K562 (cell line): ENCODE data around the gene SIRPB1. TPM values are rescaled to one million over a fixed set of nuclear protein-coding genes. Genes with fewer than 3 reads are reported as not detected.

Experiments used
- ATAC-seq: fragments of 200-7000 bp; cut with Tn5 transposase; 3 replicates; pipeline ENCODE4 v1.9.1; 2020; ENCODE audit warnings: moderate library complexity
- BruUV-seq: library from RNA; stranded (reverse); fragments of 400-500 nt; replicated peaks from 2 replicates; lab custom pipeline; 2021; lab: Mats Ljungman, UMichigan
- CTCF ChIA-PET: fragments of 300-600 bp; formaldehyde crosslinking; extraction: SDS; loops from one replicate; lab custom pipeline; 2021; ENCODE audit warnings: low intra/inter-chr PET ratio; lab: Yijun Ruan, JAX
- POLR2A ChIA-PET: fragments of 300-600, 350-650 bp; sonication (Branson Sonifier 250); formaldehyde crosslinking; extraction: SDS; loops from one replicate; lab custom pipeline; 2021; ENCODE audit warnings: antibody characterized with exemption, inconsistent platforms; lab: Yijun Ruan, JAX
- DNase-seq, 4 experiments: peaks; one replicate each; pipeline versions ENCODE4 v3.0.0 to v3.0.0-alpha.2; 2011 to 2018; ENCODE audit warnings: low spot score in 3 of 4, mixed read lengths in 3 of 4; ENCODE audit errors: extremely low read depth in 1 of 4
- FAIRE-seq: peaks from 2 replicates; lab custom pipeline; 2011; peaks lifted over from hg19 to GRCh38; lab: Jason Lieb, UNC
- H2AFZ ChIP-seq: 2 replicates; pipeline ENCODE4 v1.6.0; 2011; ENCODE audit warnings: low read depth, low read length, control low read depth, inconsistent platforms
- H3K27ac ChIP-seq: fragments of 200-600 bp; 3 replicates; pipeline ENCODE4 v1.8.0; 2011; ENCODE audit warnings: low read depth, mild to moderate bottlenecking, control low read depth, inconsistent platforms, low read length, moderate library complexity, mixed read lengths; ENCODE audit errors: extremely low read depth
- H3K27me3 ChIP-seq, 2 experiments: fragments of 300-600 bp in 1 of 2; 2 replicates in 1 of 2; 3 replicates in 1 of 2; pipeline versions ENCODE4 v1.6.0 to v1.8.0; 2011; ENCODE audit warnings: inconsistent platforms in 2 of 2, low read length in 2 of 2, mild to moderate bottlenecking in 1 of 2, mixed read lengths in 1 of 2, moderate library complexity in 1 of 2; ENCODE audit not compliant: control insufficient read depth in 2 of 2, insufficient read depth in 2 of 2
- H3K36me3 ChIP-seq: fragments of 300-600 bp; 3 replicates; pipeline ENCODE4 v1.8.0; 2011; ENCODE audit warnings: mild to moderate bottlenecking, low read length, inconsistent platforms; ENCODE audit not compliant: control insufficient read depth, insufficient read depth
- H3K4me1 ChIP-seq, 2 experiments: fragments of 200-600 bp in 1 of 2; replicated peaks in 1 of 2; 2 replicates in 1 of 2; 3 replicates in 1 of 2; pipeline versions ENCODE4 v1.5.1 to v1.8.0; 2011; ENCODE audit warnings: inconsistent platforms in 2 of 2, low read length in 2 of 2, mild to moderate bottlenecking in 1 of 2, mixed read lengths in 1 of 2, moderate library complexity in 1 of 2; ENCODE audit not compliant: control insufficient read depth in 2 of 2, insufficient read depth in 2 of 2
- H3K4me2 ChIP-seq: 2 replicates; pipeline ENCODE4 v1.6.1; 2011; ENCODE audit warnings: low read length, control low read depth, inconsistent platforms, mixed read lengths; ENCODE audit not compliant: insufficient read depth
- H3K4me3 ChIP-seq: fragments of 200-600 bp; sonication (generic), shearing (Covaris generic); 2 replicates; pipeline ENCODE4 v1.5.1; 2016; ENCODE audit warnings: control low read depth, inconsistent platforms
- H3K79me2 ChIP-seq: fragments of 200-600 bp; 3 replicates; pipeline ENCODE4 v1.8.0; 2011; ENCODE audit warnings: low read length, inconsistent platforms; ENCODE audit not compliant: control insufficient read depth, insufficient read depth
- H3K9ac ChIP-seq, 2 experiments: 2 replicates each; pipeline versions ENCODE4 v1.6.0 to v1.6.1; 2011; ENCODE audit warnings: low read depth in 2 of 2, low read length in 2 of 2, control low read depth in 1 of 2, inconsistent platforms in 1 of 2, mild to moderate bottlenecking in 1 of 2, mixed read lengths in 1 of 2; ENCODE audit not compliant: insufficient read depth in 1 of 2
- H3K9me1 ChIP-seq: one replicate; pipeline ENCODE4 v1.6.0; 2011; ENCODE audit warnings: inconsistent platforms, mild to moderate bottlenecking, low read length, moderate library complexity; ENCODE audit not compliant: control insufficient read depth, insufficient read depth
- H3K9me3 ChIP-seq: replicated peaks from 2 replicates; pipeline ENCODE4 v1.5.1; 2011; ENCODE audit warnings: low read depth, low read length, inconsistent platforms; ENCODE audit not compliant: control insufficient read depth, insufficient read depth
- H4K20me1 ChIP-seq: replicated peaks from 2 replicates; pipeline ENCODE4 v1.6.1; 2011; ENCODE audit warnings: low read length, inconsistent platforms, mixed read lengths; ENCODE audit not compliant: control insufficient read depth, insufficient read depth
- CEBPB ChIP-seq: fragments of 450-650 bp; IDR thresholded peaks from 2 replicates; pipeline ENCODE4 v1.6.1; 2016; ENCODE audit warnings: missing genetic modification characterization, missing compliant biosample characterization
- CEBPG ChIP-seq, 3 experiments: fragments of 200-800 bp in 1 of 3; sonication (Bioruptor generic) in 1 of 3; sonication (generic) in 1 of 3; formaldehyde crosslinking in 1 of 3; IDR thresholded peaks in 2 of 3; conservative IDR thresholded peaks in 1 of 3; 2 replicates each; pipeline versions ENCODE4 v1.6.1 to v1.8.0; 2016 to 2022; ENCODE audit warnings: missing compliant biosample characterization in 2 of 3, missing genetic modification characterization in 2 of 3, mild to moderate bottlenecking in 1 of 3, missing genetic modification reagents in 1 of 3
- CTBP1 ChIP-seq: fragments of 450-650 bp; IDR thresholded peaks from 2 replicates; pipeline ENCODE4 v1.6.1; 2016; ENCODE audit warnings: borderline replicate concordance
- EP400 ChIP-seq: fragments of 450-650 bp; IDR thresholded peaks from 2 replicates; pipeline ENCODE4 v1.6.1; 2017; ENCODE audit warnings: antibody characterized with exemption, mild to moderate bottlenecking, moderate library complexity
- ESRRA ChIP-seq: fragments of 450-650 bp; IDR thresholded peaks from 2 replicates; pipeline ENCODE4 v1.6.1; 2014; ENCODE audit warnings: low read depth, mild to moderate bottlenecking, moderate library complexity, borderline replicate concordance
- KLF1 ChIP-seq: fragments of 450-650 bp; IDR thresholded peaks from 2 replicates; pipeline ENCODE4 v1.6.1; 2016; ENCODE audit warnings: missing genetic modification characterization, missing compliant biosample characterization
- PCBP2 ChIP-seq: fragments of 200-400 bp; formaldehyde crosslinking; IDR thresholded peaks from 2 replicates; pipeline ENCODE4 v1.6.1; 2018; ENCODE audit warnings: low read length, low read depth, mild to moderate bottlenecking, moderate library complexity; ENCODE audit not compliant: poor library complexity, severe bottlenecking
- RCOR1 ChIP-seq, 2 experiments: IDR thresholded peaks; 2 replicates each; pipeline ENCODE4 v1.6.1; 2012; ENCODE audit warnings: low read depth in 2 of 2, low read length in 2 of 2, borderline replicate concordance in 1 of 2, improper control_type of control experiment in 1 of 2
- RNF2 ChIP-seq: sonication (generic); IDR thresholded peaks from 2 replicates; pipeline ENCODE4 v1.6.1; 2016
- ZBTB11 ChIP-seq, 3 experiments: fragments of 200-800 bp in 1 of 3; fragments of 250-450 bp in 1 of 3; fragments of 450-650 bp in 1 of 3; sonication (Bioruptor Pico) in 1 of 3; sonication (Bioruptor generic) in 1 of 3; formaldehyde crosslinking in 1 of 3; IDR thresholded peaks; 2 replicates each; pipeline versions ENCODE4 v1.6.1 to v1.8.0; 2016 to 2022; ENCODE audit warnings: mild to moderate bottlenecking in 2 of 3, missing genetic modification characterization in 2 of 3, missing compliant biosample characterization in 1 of 3, moderate library complexity in 1 of 3
- ZC3H8 ChIP-seq: fragments of 450-650 bp; IDR thresholded peaks from 2 replicates; pipeline ENCODE4 v1.6.1; 2017
- WGBS: fragments of 100-300 bp; shearing (Covaris generic); methylation state at CpG from one replicate; pipeline ENCODE4 v1.1.6; 2016; ENCODE audit warnings: low coverage, mixed read lengths; ENCODE audit not compliant: insufficient coverage; ENCODE audit errors: missing lambda C conversion rate; 5-methylcytosine and 5-hydroxymethylcytosine counted together
- in situ Hi-C: fragments of 300-500 bp; cut with MboI; formaldehyde crosslinking; loops from 4 replicates; pipeline ENCODE4 v1.15.0; 2018; ENCODE audit warnings: inconsistent platforms, mixed read lengths
- intact Hi-C: fragments of 100-400 bp; cut with micrococcal nuclease; formaldehyde crosslinking; loops from 2 replicates; pipeline ENCODE4 v1.14.2; 2022
- polyA plus RNA-seq, 8 experiments: library from polyadenylated mRNA; depleted of rRNA in 4 of 8; stranded (reverse) in 5 of 8; unstranded in 3 of 8; fragments of >200 nt; fragmentation: Nextera tagmentation in 2 of 8; fragmentation: Illumina TruSeq in 1 of 8; extraction: Ambion mirVana in 2 of 8; extraction: Trizol in 1 of 8; gene quantifications; 2 replicates each; pipeline versions ENCODE4 v1.2.1 to v1.2.3, GENCODE V29; 2011 to 2014; ENCODE audit warnings: inconsistent platforms in 1 of 8, missing spikeins in 1 of 8
- total RNA-seq, 7 experiments: library from RNA; depleted of rRNA in 6 of 7; stranded (reverse); fragments of >200 nt in 6 of 7; fragmentation: Illumina TruSeq in 2 of 7; extraction: Trizol in 2 of 7; gene quantifications; 2 replicates each; pipeline versions ENCODE4 v1.2.1 to v1.2.3, GENCODE V29; 2011 to 2021; ENCODE audit warnings: low replicate concordance in 1 of 7

The SIRPB1 gene
- total and polyA plus RNA-seq, 9 of the 15 experiments (the other 6 are each of a cell fraction or from before 2014, with no cell fraction given), result not detected

- in situ Hi-C loops, result no loop called here
- Histone ChIP-seq H3K9ac (no peak overlapping the region), H3K27ac (no peak overlapping the region), H3K4me2 (no peak overlapping the region), H3K4me3 (no peak overlapping the region), H3K9me1 (no peaks in the 10 kb centered on the region), H2AFZ (no peak overlapping the region), H3K4me1 (no peaks in the 10 kb centered on the region), H3K36me3 (no peaks in the 10 kb centered on the region), H3K79me2 (no peaks in the 10 kb centered on the region), H4K20me1 (no peaks in the 10 kb centered on the region), H3K9me3 (no peaks in the 10 kb centered on the region), H3K27me3 (no peaks in the 10 kb centered on the region)
- POLR2A ChIA-PET, result no interaction called here
- DNase-seq (no peak), FAIRE-seq (no peak), ATAC-seq (no peak)
- TF ChIP-seq ZC3H8 (no peak), KLF1 (tag) (no peak)
- no TSS peak for BruUV-seq
- intact Hi-C loops, result no loop called here
- CTCF ChIA-PET, result no interaction called here
- WGBS, result 0% methylated on average over 7 of the region's 10 CpGs
Measured at GRCh38 chr20:1635291-1635979, 15.6 kb upstream of the SIRPB1 start.

GRCh38 chr20:1633535-1633934 lies 13.7 kb upstream of the SIRPB1 start:
- Histone ChIP-seq H3K9ac (no peak overlapping the region), H3K9me1 (no peaks in the 10 kb centered on the region), H3K27me3 (peaks cover 0 to 9% of the 10 kb centered on the region in 2 experiments; a peak in 1 of 5 replicates), H3K27ac (no peak overlapping the region), H3K4me3 (no peak overlapping the region), H3K79me2 (no peaks in the 10 kb centered on the region), H3K9me3 (no peaks in the 10 kb centered on the region), H3K4me1 (no peaks in the 10 kb centered on the region), H4K20me1 (no peaks in the 10 kb centered on the region), H2AFZ (no peak overlapping the region), H3K36me3 (no peaks in the 10 kb centered on the region), H3K4me2 (no peak overlapping the region)
- WGBS, result 1% methylated on average over 4 of the region's 4 CpGs
- in situ Hi-C loops, result no loop called here
- ChIA-PET CTCF (no interaction called here), POLR2A (no interaction called here)
- FAIRE-seq, result no peak
- intact Hi-C loops, result no loop called here
- no TSS peak for BruUV-seq
- peak; percentile 77 for ATAC-seq
- peak; percentile 6 to 35 (median 12) for DNase-seq
- TF ChIP-seq EP400 (no peak), CTBP1 (peak; percentile 40; the same call in 1 of the 2 replicates), RCOR1 (IDR thresholded peaks at IDR 0.05; ENCODE audit: borderline replicate concordance in 1 of 2, low read depth in 2 of 2, low read length in 2 of 2) (peak in 1 of 2 experiments; percentile 34; a peak in 1 of 4 replicates), ZBTB11 (CRISPR knock-in tag; IDR thresholded peaks at IDR 0.05) (no peak), CEBPG (CRISPR knock-in tag; IDR thresholded peaks at IDR 0.05) (no peak), CEBPG (tag; conservative IDR thresholded peaks at IDR 0.05 in 1 of 2, IDR thresholded peaks at IDR 0.05 in 1 of 2) (peak; percentile 39 to 48; a peak in 2 of 4 replicates), RNF2 (0 out of 2 replicates have a peak, but pooled peaks have one; percentile 21), PCBP2 (no peak), ESRRA (0 out of 2 replicates have a peak, but pooled peaks have one; percentile 30), CEBPB (tag) (peak; percentile 83)
